Measurements from ENCODE around the gene DPP10. TPM values are rescaled to one million over a fixed set of nuclear protein-coding genes. Genes with fewer than 3 reads are reported as not detected.

Gene DPP10
- total and polyA plus RNA-seq, 2 of the 13 experiments (the other 11 are each of a cell fraction or from before 2014, with no cell fraction given), result 0.95 to 1.7 TPM

DNA sequence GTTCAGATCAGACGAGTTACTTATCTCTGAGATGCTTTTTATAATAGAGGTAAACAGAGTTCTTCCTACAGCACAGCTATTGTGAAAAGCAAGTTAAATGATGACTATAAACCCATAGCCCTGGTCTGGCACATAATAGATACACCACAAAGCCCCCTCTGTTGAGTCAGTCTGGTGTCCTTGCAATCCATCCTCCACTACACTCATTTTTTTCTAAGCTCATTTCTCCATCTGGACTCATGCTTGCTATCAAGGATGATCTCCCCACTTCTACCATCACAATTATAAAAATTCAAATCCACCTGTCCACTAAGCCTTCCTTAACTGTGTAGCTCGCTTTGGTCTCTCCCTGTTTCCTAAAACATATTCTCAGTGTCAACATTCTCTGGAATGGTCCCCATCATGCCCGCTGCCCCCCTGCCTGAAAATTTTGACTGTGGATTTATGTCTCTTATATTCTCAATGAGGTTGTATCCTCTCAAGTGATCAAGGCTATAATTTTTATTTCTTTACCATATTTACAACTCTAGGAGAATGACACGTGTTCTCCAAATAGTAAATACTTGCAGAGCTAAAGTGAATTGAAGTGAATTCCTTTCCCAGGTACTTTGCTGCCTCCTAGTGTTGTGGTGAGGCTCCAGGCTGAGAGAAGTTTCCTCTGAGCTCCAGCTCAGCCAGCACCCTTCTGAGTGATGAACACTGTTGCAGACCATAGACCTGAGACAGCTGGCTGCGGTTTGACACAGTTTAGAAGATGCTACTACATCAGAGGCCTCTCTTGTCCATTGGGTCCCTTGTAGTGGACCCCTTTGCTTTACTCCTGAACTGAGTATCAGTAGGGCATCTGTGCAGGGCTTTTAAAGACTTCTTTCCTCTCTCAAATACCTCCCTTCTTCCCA lies 108.7 kb downstream of the DPP10 start (continued):
- TF ChIP-seq AGO1 (IDR thresholded peaks at IDR 0.05; ENCODE audit: low read depth, low read length, poor library complexity, severe bottlenecking), result no peak
- peak in 1 of 2 experiments; percentile 15; a peak in 1 of 4 replicates for TF ChIP-seq EP300 (IDR thresholded peaks at IDR 0.05; ENCODE audit: low read depth in 2 of 2, low read length in 2 of 2)
- TF ChIP-seq EP300 (CRISPR knock-in tag; IDR thresholded peaks at IDR 0.05; ENCODE audit: borderline replicate concordance), result no peak
- peak; percentile 96 for TF ChIP-seq SMC3 (IDR thresholded peaks at IDR 0.05; ENCODE audit: low read length)
- TF ChIP-seq, protein P1, sequence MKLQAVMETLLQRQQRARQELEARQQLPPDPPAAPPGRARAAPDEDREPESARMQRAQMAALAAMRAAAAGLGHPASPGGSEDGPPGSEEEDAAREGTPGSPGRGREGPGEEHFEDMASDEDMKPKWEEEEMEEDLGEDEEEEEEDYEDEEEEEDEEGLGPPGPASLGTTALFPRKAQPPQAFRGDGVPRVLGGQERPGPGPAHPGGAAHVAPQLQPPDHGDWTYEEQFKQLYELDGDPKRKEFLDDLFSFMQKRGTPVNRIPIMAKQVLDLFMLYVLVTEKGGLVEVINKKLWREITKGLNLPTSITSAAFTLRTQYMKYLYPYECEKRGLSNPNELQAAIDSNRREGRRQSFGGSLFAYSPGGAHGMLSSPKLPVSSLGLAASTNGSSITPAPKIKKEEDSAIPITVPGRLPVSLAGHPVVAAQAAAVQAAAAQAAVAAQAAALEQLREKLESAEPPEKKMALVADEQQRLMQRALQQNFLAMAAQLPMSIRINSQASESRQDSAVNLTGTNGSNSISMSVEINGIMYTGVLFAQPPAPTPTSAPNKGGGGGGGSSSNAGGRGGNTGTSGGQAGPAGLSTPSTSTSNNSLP (IDR thresholded peaks at IDR 0.05; ENCODE audit: low read depth, low read length), result peak; percentile 36; the same call in 1 of the 2 replicates
- peak; percentile 43; the same call in 1 of the 2 replicates for TF ChIP-seq KDM2A (CRISPR knock-in tag; IDR thresholded peaks at IDR 0.05; ENCODE audit: borderline replicate concordance, low read depth)
- 0 out of 2 replicates have a peak, but pooled peaks have one; percentile 19 for TF ChIP-seq ZNF710 (CRISPR knock-in tag; IDR thresholded peaks at IDR 0.05; ENCODE audit: borderline replicate concordance)
- TF ChIP-seq, protein P2, sequence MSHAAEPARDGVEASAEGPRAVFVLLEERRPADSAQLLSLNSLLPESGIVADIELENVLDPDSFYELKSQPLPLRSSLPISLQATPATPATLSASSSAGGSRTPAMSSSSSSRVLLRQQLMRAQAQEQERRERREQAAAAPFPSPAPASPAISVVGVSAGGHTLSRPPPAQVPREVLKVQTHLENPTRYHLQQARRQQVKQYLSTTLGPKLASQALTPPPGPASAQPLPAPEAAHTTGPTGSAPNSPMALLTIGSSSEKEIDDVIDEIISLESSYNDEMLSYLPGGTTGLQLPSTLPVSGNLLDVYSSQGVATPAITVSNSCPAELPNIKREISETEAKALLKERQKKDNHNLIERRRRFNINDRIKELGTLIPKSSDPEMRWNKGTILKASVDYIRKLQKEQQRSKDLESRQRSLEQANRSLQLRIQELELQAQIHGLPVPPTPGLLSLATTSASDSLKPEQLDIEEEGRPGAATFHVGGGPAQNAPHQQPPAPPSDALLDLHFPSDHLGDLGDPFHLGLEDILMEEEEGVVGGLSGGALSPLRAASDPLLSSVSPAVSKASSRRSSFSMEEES (CRISPR knock-in tag; IDR thresholded peaks at IDR 0.05), result peak; percentile 58; the same call in 1 of the 2 replicates
- no peak for TF ChIP-seq ZNF513 (CRISPR knock-in tag; conservative IDR thresholded peaks at IDR 0.05)
- TF ChIP-seq TEAD3 (CRISPR knock-in tag; optimal IDR thresholded peaks at IDR 0.05; ENCODE audit: borderline replicate concordance), result peak; percentile 74
- TF ChIP-seq ZSCAN9 (CRISPR knock-in tag; IDR thresholded peaks at IDR 0.05; ENCODE audit: borderline replicate concordance), result peak; percentile 32; the same call in 1 of the 2 replicates
- no peak for TF ChIP-seq TSC22D2 (CRISPR knock-in tag; IDR thresholded peaks at IDR 0.05; ENCODE audit: borderline replicate concordance)
- TF ChIP-seq, protein P3, sequence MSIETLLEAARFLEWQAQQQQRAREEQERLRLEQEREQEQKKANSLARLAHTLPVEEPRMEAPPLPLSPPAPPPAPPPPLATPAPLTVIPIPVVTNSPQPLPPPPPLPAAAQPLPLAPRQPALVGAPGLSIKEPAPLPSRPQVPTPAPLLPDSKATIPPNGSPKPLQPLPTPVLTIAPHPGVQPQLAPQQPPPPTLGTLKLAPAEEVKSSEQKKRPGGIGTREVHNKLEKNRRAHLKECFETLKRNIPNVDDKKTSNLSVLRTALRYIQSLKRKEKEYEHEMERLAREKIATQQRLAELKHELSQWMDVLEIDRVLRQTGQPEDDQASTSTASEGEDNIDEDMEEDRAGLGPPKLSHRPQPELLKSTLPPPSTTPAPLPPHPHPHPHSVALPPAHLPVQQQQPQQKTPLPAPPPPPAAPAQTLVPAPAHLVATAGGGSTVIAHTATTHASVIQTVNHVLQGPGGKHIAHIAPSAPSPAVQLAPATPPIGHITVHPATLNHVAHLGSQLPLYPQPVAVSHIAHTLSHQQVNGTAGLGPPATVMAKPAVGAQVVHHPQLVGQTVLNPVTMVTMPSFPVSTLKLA (IDR thresholded peaks at IDR 0.05), result peak; percentile 62; the same call in 1 of the 2 replicates
- no peak for TF ChIP-seq NPAS2 (CRISPR knock-in tag; IDR thresholded peaks at IDR 0.05; ENCODE audit: borderline replicate concordance)
- TF ChIP-seq ZZZ3 (CRISPR knock-in tag; IDR thresholded peaks at IDR 0.05; ENCODE audit: borderline replicate concordance), result no peak
- TF ChIP-seq TBL1XR1 (IDR thresholded peaks at IDR 0.05; ENCODE audit: borderline replicate concordance, low read length, partially characterized antibody), result peak; percentile 12
- peak; percentile 70; the same call in 1 of the 2 replicates for TF ChIP-seq REPIN1 (CRISPR knock-in tag; IDR thresholded peaks at IDR 0.05; ENCODE audit: borderline replicate concordance, low read depth)
- TF ChIP-seq ZBTB7B (CRISPR knock-in tag; IDR thresholded peaks at IDR 0.05), result no peak
- peak; percentile 21; the same call in 1 of the 2 replicates for TF ChIP-seq RXRB (CRISPR knock-in tag; IDR thresholded peaks at IDR 0.05; ENCODE audit: borderline replicate concordance)

Data from HepG2 (cell line).